Measurements from ENCODE around the gene GK2.

The GK2 gene

GRCh38 chr4:79408063-79408462, at the start of gene GK2:
GK2 (minus strand) TSS chr4:79408228; CDS start chr4:79408200, 28 bp downstream.
- no peak for DNase-seq

- no peak for DNase-seq
These were observed 47.2 kb upstream of the GK2 start for GRCh38 chr4:79455216-79455615.

GRCh38 chr4:79454656-79455055, 46.6 kb upstream of the GK2 start:
- no peak for DNase-seq

GRCh38 chr4:79450053-79450452, 42.0 kb upstream of the GK2 start:
- no peak for DNase-seq

GRCh38 chr4:79446145-79446544, 38.1 kb upstream of the GK2 start:
- DNase-seq, result no peak

- no peak for DNase-seq
These were observed 37.3 kb upstream of the GK2 start for GRCh38 chr4:79445371-79445781.

GRCh38 chr4:79442422-79442821, 34.4 kb upstream of the GK2 start:
- DNase-seq, result no peak

- no peak for DNase-seq
These were observed 31.5 kb upstream of the GK2 start for GRCh38 chr4:79439489-79439888.

GRCh38 chr4:79431839-79432238, 23.8 kb upstream of the GK2 start:
- no peak for DNase-seq

GRCh38 chr4:79429113-79429903, 21.3 kb upstream of the GK2 start:
- no peak for DNase-seq

- DNase-seq, result no peak
These were observed 19.0 kb upstream of the GK2 start for GRCh38 chr4:79426989-79427388.

- no peak for DNase-seq
These were observed 17.6 kb upstream of the GK2 start for GRCh38 chr4:79425586-79425985.

- DNase-seq, result no peak
These were observed 13.5 kb upstream of the GK2 start for GRCh38 chr4:79421483-79421882.

- no peak for DNase-seq
These were observed 5.9 kb upstream of the GK2 start for GRCh38 chr4:79413886-79414285.

GRCh38 chr4:79413032-79413885, 5.2 kb upstream of the GK2 start:
- DNase-seq, result no peak

GRCh38 chr4:79404666-79405065, 3.4 kb downstream of the GK2 start:
- no peak for DNase-seq

GRCh38 chr4:79403356-79403755, 4.7 kb downstream of the GK2 start:
- no peak for DNase-seq

- DNase-seq, result no peak
These were observed 5.6 kb downstream of the GK2 start for GRCh38 chr4:79402332-79402851.

- no peak for DNase-seq
These were observed 9.0 kb downstream of the GK2 start for GRCh38 chr4:79399076-79399475.

- no peak for DNase-seq
These were observed 10.1 kb downstream of the GK2 start for GRCh38 chr4:79397951-79398350.

GRCh38 chr4:79396794-79397193, 11.2 kb downstream of the GK2 start:
- no peak for DNase-seq

GRCh38 chr4:79395841-79396240, 12.2 kb downstream of the GK2 start:
- DNase-seq, result no peak

- no peak for DNase-seq
These were observed 17.1 kb downstream of the GK2 start for GRCh38 chr4:79390890-79391289.

GRCh38 chr4:79385641-79386040, 22.4 kb downstream of the GK2 start:
- no peak for DNase-seq

Data from activated CD4-positive, alpha-beta T cell treated with anti-CD3 and anti-CD28 coated beads, Interleukin-2, amount 50 U/mL, for 1 hour (primary cell).